Upper lobe of left lung (tissue), 4 donors: ENCODE data around the gene BRD7.

Experiments used
- CTCF ChIP-seq, 6 experiments: fragments of 450-650 bp in 4 of 6; fragments of 200-600 bp in 2 of 6; sonication (generic) in 2 of 6; IDR thresholded peaks; one replicate each; pipeline ENCODE4 v1.5.1; 2016 to 2019; ENCODE audit warnings: antibody characterized with exemption in 6 of 6
- EP300 ChIP-seq, 4 donors: sonication (generic); formaldehyde crosslinking; IDR thresholded peaks; one replicate each; pipeline ENCODE4 v1.5.1; 2017; ENCODE audit warnings: antibody characterized with exemption in 4 of 4, control low read depth in 2 of 4
- POLR2A ChIP-seq, 4 donors: fragments of 450-650 bp; IDR thresholded peaks; one replicate each; pipeline ENCODE4 v1.5.1; 2016 to 2017; ENCODE audit warnings: antibody characterized with exemption in 4 of 4, mild to moderate bottlenecking in 2 of 4
- POLR2AphosphoS5 ChIP-seq, 2 donors: sonication (generic); formaldehyde crosslinking; IDR thresholded peaks; one replicate each; pipeline ENCODE4 v1.5.1; 2017; ENCODE audit warnings: antibody characterized with exemption in 2 of 2

GRCh38 chr16:50363656-50364055 lies 5.1 kb downstream of the BRD7 start:
- TF ChIP-seq CTCF (IDR thresholded peaks at IDR 0.05) (no peak), POLR2A (IDR thresholded peaks at IDR 0.05) (no peak), POLR2AphosphoS5 (IDR thresholded peaks at IDR 0.05) (no peak), EP300 (IDR thresholded peaks at IDR 0.05) (no peak)
